ENCODE results near the gene COX18. TPM values are rescaled to one million over a fixed set of nuclear protein-coding genes. Genes with fewer than 3 reads are reported as not detected.

COX18 gene
- total RNA-seq, 1 donor from 2014 or later = 15.9 TPM

Other genes with a start within 250 kb of the COX18 start
- gene ANKRD17, start 189.1 kb upstream of the COX18 start, total RNA-seq = 59.8 TPM